IMR-90 (cell line): ENCODE data around the gene STAB1. TPM values are rescaled to one million over a fixed set of nuclear protein-coding genes. Genes with fewer than 3 reads are reported as not detected.

Experiments
- ATAC-seq: fragments of 200-7000 bp; cut with Tn5 transposase; 2 replicates; pipeline ENCODE4 v1.9.1; 2020; ENCODE audit warnings: low read depth, mild to moderate bottlenecking, moderate library complexity
- BruUV-seq: library from RNA; stranded (reverse); fragments of 400-500 nt; replicated peaks from 2 replicates; lab custom pipeline; 2021; lab: Mats Ljungman, UMichigan
- CTCF ChIA-PET: fragments of 300-600 bp; formaldehyde crosslinking; extraction: SDS; loops from one replicate; lab custom pipeline; 2021; ENCODE audit warnings: antibody characterized with exemption; lab: Yijun Ruan, JAX
- POLR2A ChIA-PET: fragments of 300-600 bp; sonication (Branson Sonifier 250); formaldehyde crosslinking; loops from one replicate; lab custom pipeline; 2022; ENCODE audit warnings: antibody characterized with exemption; ENCODE audit not compliant: unreplicated experiment; lab: Charles Lee
- DNase-seq: peaks from one replicate; pipeline ENCODE4 v3.0.0; 2013
- H2AFZ ChIP-seq: replicated peaks from 2 replicates; pipeline ENCODE3; 2013; ENCODE audit warnings: low read length, mild to moderate bottlenecking; ENCODE audit not compliant: poor library complexity
- H2AK5ac ChIP-seq: 2 replicates; pipeline ENCODE4 v1.6.1; 2013; ENCODE audit warnings: low read depth, low read length, inconsistent platforms
- H2AK9ac ChIP-seq: replicated peaks from 2 replicates; pipeline ENCODE3; 2013; ENCODE audit warnings: mild to moderate bottlenecking, low read depth, low read length, moderate library complexity; ENCODE audit not compliant: poor library complexity
- H2BK120ac ChIP-seq: 2 replicates; pipeline ENCODE4 v1.6.1; 2013; ENCODE audit warnings: low read depth, low read length, inconsistent platforms
- H2BK15ac ChIP-seq: 3 replicates; pipeline ENCODE4 v1.6.1; 2013; ENCODE audit warnings: low read depth, low read length, inconsistent platforms
- H2BK20ac ChIP-seq: 2 replicates; pipeline ENCODE4 v1.6.1; 2013; ENCODE audit warnings: low read depth, mild to moderate bottlenecking, inconsistent platforms, low read length, moderate library complexity
- H2BK5ac ChIP-seq: 2 replicates; pipeline ENCODE4 v1.6.1; 2013; ENCODE audit warnings: mild to moderate bottlenecking, low read depth, low read length, inconsistent platforms; ENCODE audit not compliant: poor library complexity, severe bottlenecking
- H3K14ac ChIP-seq: replicated peaks from 2 replicates; pipeline ENCODE4 v1.6.1; 2013; ENCODE audit warnings: low read depth, low read length, inconsistent platforms
- H3K18ac ChIP-seq: 2 replicates; pipeline ENCODE4 v1.6.1; 2013; ENCODE audit warnings: low read depth, low read length, control low read depth
- H3K23ac ChIP-seq: 2 replicates; pipeline ENCODE4 v1.6.1; 2013; ENCODE audit warnings: low read depth, low read length, inconsistent platforms
- H3K27ac ChIP-seq: 2 replicates; pipeline ENCODE4 v1.5.1; 2013; ENCODE audit warnings: mild to moderate bottlenecking, control low read depth, low read length; ENCODE audit not compliant: insufficient read depth
- H3K27me3 ChIP-seq: 2 replicates; pipeline ENCODE4 v1.6.1; 2013; ENCODE audit warnings: low read length; ENCODE audit not compliant: control insufficient read depth, insufficient read depth
- H3K36me3 ChIP-seq: 2 replicates; pipeline ENCODE4 v1.6.1; 2013; ENCODE audit warnings: low read length, mixed read lengths; ENCODE audit not compliant: control insufficient read depth, insufficient read depth
- H3K4ac ChIP-seq: 2 replicates; pipeline ENCODE4 v1.6.1; 2013; ENCODE audit warnings: low read depth, low read length, inconsistent platforms
- H3K4me1 ChIP-seq: 2 replicates; pipeline ENCODE4 v1.6.1; 2013; ENCODE audit warnings: low read length, mixed read lengths; ENCODE audit not compliant: control insufficient read depth, insufficient read depth
- H3K4me2 ChIP-seq: 2 replicates; pipeline ENCODE4 v1.6.1; 2013; ENCODE audit warnings: low read depth, mild to moderate bottlenecking, control low read depth, low read length, moderate library complexity
- H3K4me3 ChIP-seq: 2 replicates; pipeline ENCODE4 v1.5.1; 2013; ENCODE audit warnings: low read depth, mild to moderate bottlenecking, control low read depth, low read length, moderate library complexity; ENCODE audit not compliant: insufficient read depth
- H3K56ac ChIP-seq: 2 replicates; pipeline ENCODE4 v1.6.1; 2013; ENCODE audit warnings: low read length, inconsistent platforms; ENCODE audit not compliant: insufficient read depth; ENCODE audit errors: extremely low read depth
- H3K79me1 ChIP-seq, 2 experiments: 2 replicates each; pipeline ENCODE4 v1.6.1; 2013; ENCODE audit warnings: low read length in 2 of 2, inconsistent platforms in 1 of 2, low read depth in 1 of 2
- H3K9ac ChIP-seq: 2 replicates; pipeline ENCODE4 v1.6.1; 2013; ENCODE audit warnings: low read depth, low read length, control low read depth
- H3K9me1 ChIP-seq: 2 replicates; pipeline ENCODE4 v1.6.1; 2013; ENCODE audit warnings: low read length, inconsistent platforms; ENCODE audit not compliant: insufficient read depth
- H3K9me3 ChIP-seq: 2 replicates; pipeline ENCODE4 v1.6.1; 2013; ENCODE audit warnings: low read length; ENCODE audit not compliant: control insufficient read depth, insufficient read depth
- H4K20me1 ChIP-seq: 2 replicates; pipeline ENCODE4 v1.6.1; 2013; ENCODE audit warnings: low read length, inconsistent platforms; ENCODE audit not compliant: insufficient read depth
- H4K5ac ChIP-seq: 2 replicates; pipeline ENCODE4 v1.6.1; 2013; ENCODE audit warnings: mild to moderate bottlenecking, low read depth, low read length, control low read depth
- H4K8ac ChIP-seq, 2 experiments: 2 replicates each; pipeline ENCODE4 v1.6.1; 2013; ENCODE audit warnings: low read depth in 2 of 2, low read length in 2 of 2, control low read depth in 1 of 2, inconsistent platforms in 1 of 2
- H4K91ac ChIP-seq: 2 replicates; pipeline ENCODE4 v1.6.1; 2013; ENCODE audit warnings: low read depth, low read length, inconsistent platforms; ENCODE audit not compliant: insufficient read depth
- CHD1 ChIP-seq: IDR thresholded peaks from 2 replicates; pipeline ENCODE4 v1.6.1; 2012; ENCODE audit warnings: low read depth, low read length, improper control_type of control experiment
- MXI1 ChIP-seq: IDR thresholded peaks from 2 replicates; pipeline ENCODE4 v1.6.1; 2012; ENCODE audit warnings: low read depth, mild to moderate bottlenecking, low read length, moderate library complexity, borderline replicate concordance
- WGBS, 2 experiments: methylation state at CpG; one replicate each; pipeline versions ENCODE4 v1.1.5 to v1.1.7; 2013; ENCODE audit warnings: missing lambda C conversion rate in 2 of 2; ENCODE audit not compliant: insufficient read length in 1 of 2; ENCODE audit errors: extremely low coverage in 2 of 2; 5-methylcytosine and 5-hydroxymethylcytosine counted together
- dilution Hi-C: fragments of 300-500 bp; cut with HindIII; formaldehyde crosslinking; loops from one replicate; pipeline ENCODE4 v1.14.3; 2018; ENCODE audit warnings: low sequenced_read_pairs; ENCODE audit not compliant: unreplicated experiment
- in situ Hi-C: fragments of 300-500 bp; cut with MboI; formaldehyde crosslinking; loops from 3 replicates; pipeline ENCODE4 v1.14.3; 2019; ENCODE audit warnings: low sequenced_read_pairs, inconsistent platforms, mixed read lengths
- intact Hi-C: fragments of 100-400 bp; cut with micrococcal nuclease; formaldehyde crosslinking; loops from 2 replicates; pipeline ENCODE4 v1.10.0; 2022
- polyA plus RNA-seq, 3 experiments: library from polyadenylated mRNA; depleted of rRNA; stranded (reverse); fragments of >200 nt; gene quantifications; 2 replicates each; pipeline ENCODE4 v1.2.3, GENCODE V29; 2012; ENCODE audit warnings: low replicate concordance in 1 of 3
- total RNA-seq: library from RNA; depleted of rRNA; stranded (reverse); fragments of >200 nt; gene quantifications from 2 replicates; pipeline ENCODE4 v1.2.3, GENCODE V29; 2012
- TF ChIP-seq, protein P1 (sequence below): fragments of 150-350 bp; IDR thresholded peaks from 2 replicates; pipeline ENCODE4 v1.6.1; 2017; ENCODE audit warnings: mild to moderate bottlenecking, antibody characterized with exemption, low read length, low read depth
- TF ChIP-seq, protein P2 (sequence below): fragments of 150-350 bp; IDR thresholded peaks from 2 replicates; pipeline ENCODE4 v1.6.1; 2016; ENCODE audit warnings: low read depth, mild to moderate bottlenecking, low read length, moderate library complexity, borderline replicate concordance

Gene STAB1
- total and polyA plus RNA-seq, 2 of the 4 experiments (the other 2 are of a cell fraction) = not detected

DNA sequence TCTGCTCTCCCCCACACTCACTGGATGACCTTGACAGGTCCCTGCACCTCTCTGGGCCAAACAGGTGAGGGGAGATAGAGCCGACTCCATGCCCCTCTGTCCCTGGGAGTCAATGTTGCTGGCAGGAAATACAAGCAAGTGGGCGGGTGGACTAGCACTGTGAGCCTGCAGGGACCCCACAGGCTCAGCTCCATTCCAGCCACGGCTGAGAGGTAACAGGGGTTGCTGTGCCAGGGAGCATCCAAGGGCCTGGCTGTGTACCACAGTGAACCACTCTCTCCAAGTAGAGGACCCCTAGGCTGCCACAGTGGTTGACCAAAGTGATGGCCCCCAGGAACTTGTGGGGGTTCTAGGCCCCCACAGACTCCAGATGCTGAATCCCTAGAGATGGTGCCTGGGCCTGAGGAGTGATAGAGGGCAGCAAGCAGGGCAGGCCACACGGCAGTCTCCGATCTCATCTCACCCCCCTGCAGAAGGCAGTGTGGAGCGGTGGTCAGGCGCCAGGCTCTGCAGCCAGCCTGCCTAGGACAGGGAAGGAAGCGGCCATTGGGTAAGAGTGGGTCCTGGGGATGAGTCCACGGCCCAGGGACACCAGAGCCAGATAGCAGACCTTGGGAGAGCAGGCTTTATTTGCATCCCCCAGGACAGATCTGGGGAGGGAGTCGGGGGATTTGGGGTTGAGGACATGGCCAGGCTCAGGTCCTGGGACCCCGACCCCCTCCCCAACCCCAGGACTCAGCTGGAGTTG is 44.5 kb upstream of the STAB1 start:
- no peak for DNase-seq
- Histone ChIP-seq H2BK120ac (no peak overlapping the region), H2AFZ (peak overlapping the region; percentile 53), H3K14ac (no peak overlapping the region), H2BK5ac (no peak overlapping the region), H4K20me1 (no peaks in the 10 kb centered on the region; the same call in 1 of the 2 replicates), H2BK15ac (no peak overlapping the region), H4K91ac (no peak overlapping the region), H3K9me3 (no peaks in the 10 kb centered on the region), H3K23ac (no peak overlapping the region), H3K36me3 (no peaks in the 10 kb centered on the region), H2BK20ac (no peak overlapping the region), H4K5ac (no peak overlapping the region), H3K27me3 (no peaks in the 10 kb centered on the region), H3K4me2 (no peak overlapping the region), H3K9me1 (peaks cover 7% of the 10 kb centered on the region; the same call in 1 of the 2 replicates), H3K4ac (no peak overlapping the region), H3K56ac (no peak overlapping the region), H2AK9ac (peak overlapping the region; percentile 68), H3K27ac (no peak overlapping the region), H3K79me1 (peaks cover 0 to 5% of the 10 kb centered on the region in 2 experiments; a peak in 1 of 4 replicates), H3K4me1 (peaks cover 6% of the 10 kb centered on the region), H2AK5ac (no peak overlapping the region), H3K4me3 (no peak overlapping the region), H4K8ac (no peak overlapping the region), H3K9ac (no peak overlapping the region), H3K18ac (no peak overlapping the region)
- no peak for ATAC-seq
- TF ChIP-seq, protein P1, sequence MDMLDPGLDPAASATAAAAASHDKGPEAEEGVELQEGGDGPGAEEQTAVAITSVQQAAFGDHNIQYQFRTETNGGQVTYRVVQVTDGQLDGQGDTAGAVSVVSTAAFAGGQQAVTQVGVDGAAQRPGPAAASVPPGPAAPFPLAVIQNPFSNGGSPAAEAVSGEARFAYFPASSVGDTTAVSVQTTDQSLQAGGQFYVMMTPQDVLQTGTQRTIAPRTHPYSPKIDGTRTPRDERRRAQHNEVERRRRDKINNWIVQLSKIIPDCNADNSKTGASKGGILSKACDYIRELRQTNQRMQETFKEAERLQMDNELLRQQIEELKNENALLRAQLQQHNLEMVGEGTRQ = no peak
- TF ChIP-seq, protein P2, sequence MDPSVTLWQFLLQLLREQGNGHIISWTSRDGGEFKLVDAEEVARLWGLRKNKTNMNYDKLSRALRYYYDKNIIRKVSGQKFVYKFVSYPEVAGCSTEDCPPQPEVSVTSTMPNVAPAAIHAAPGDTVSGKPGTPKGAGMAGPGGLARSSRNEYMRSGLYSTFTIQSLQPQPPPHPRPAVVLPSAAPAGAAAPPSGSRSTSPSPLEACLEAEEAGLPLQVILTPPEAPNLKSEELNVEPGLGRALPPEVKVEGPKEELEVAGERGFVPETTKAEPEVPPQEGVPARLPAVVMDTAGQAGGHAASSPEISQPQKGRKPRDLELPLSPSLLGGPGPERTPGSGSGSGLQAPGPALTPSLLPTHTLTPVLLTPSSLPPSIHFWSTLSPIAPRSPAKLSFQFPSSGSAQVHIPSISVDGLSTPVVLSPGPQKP = no peak
- TF ChIP-seq CHD1 (no peak), MXI1 (no peak)
- no TSS peak for BruUV-seq
- intact Hi-C loops (no loop called here), in situ Hi-C loops (no loop called here), dilution Hi-C loops (no loop called here)
- CTCF ChIA-PET = no interaction called here
- POLR2A ChIA-PET = no interaction called here
- WGBS, 2 experiments = no CpG with 5 or more reads among the region's 11 CpGs
